GM12878 (cell line): Measurements from ENCODE around the gene ALOX12. TPM values are rescaled to one million over a fixed set of nuclear protein-coding genes. Genes with fewer than 3 reads are reported as not detected.

Experiments used
- ATAC-seq: fragments of 200-7000 bp; cut with Tn5 transposase; 3 replicates; pipeline ENCODE4 v1.9.1; 2020; ENCODE audit warnings: mild to moderate bottlenecking, moderate library complexity
- BruUV-seq: library from RNA; stranded (reverse); fragments of 400-500 nt; replicated peaks from 2 replicates; lab custom pipeline; 2021; lab: Mats Ljungman, UMichigan
- CTCF ChIA-PET: fragments of 300-600 bp; sonication (Branson Sonifier 250); formaldehyde crosslinking; extraction: SDS; loops from one replicate; lab custom pipeline; 2021; ENCODE audit warnings: inconsistent platforms; lab: Yijun Ruan, JAX
- POLR2A ChIA-PET: fragments of 350-600 bp; formaldehyde crosslinking; extraction: SDS; loops from one replicate; lab custom pipeline; 2021; ENCODE audit warnings: inconsistent platforms; lab: Charles Lee
- RAD21 ChIA-PET: fragments of 300-600 bp; sonication (Branson Sonifier 250); formaldehyde crosslinking; loops from one replicate; lab custom pipeline; 2023; ENCODE audit warnings: antibody characterized with exemption; ENCODE audit not compliant: unreplicated experiment; lab: Charles Lee
- SMC1A ChIA-PET: fragments of 300-600 bp; sonication (Branson Sonifier 250); formaldehyde crosslinking; loops from one replicate; lab custom pipeline; 2023; ENCODE audit not compliant: unreplicated experiment, uncharacterized antibody; lab: Charles Lee
- DNase-seq: peaks from one replicate; pipeline ENCODE4 v3.0.0-alpha.2; 2011; ENCODE audit warnings: low read depth, low spot score
- FAIRE-seq: peaks from 3 replicates; lab custom pipeline; 2011; peaks lifted over from hg19 to GRCh38; lab: Jason Lieb, UNC
- H2AFZ ChIP-seq: 2 replicates; pipeline ENCODE4 v1.6.0; 2011; ENCODE audit warnings: low read depth, low read length, control low read depth; ENCODE audit not compliant: control insufficient read depth
- H3K27ac ChIP-seq: 2 replicates; pipeline ENCODE4 v1.5.1; 2011; ENCODE audit warnings: control low read depth; ENCODE audit not compliant: control insufficient read depth, insufficient read depth
- H3K27me3 ChIP-seq, 2 experiments: replicated peaks in 1 of 2; 2 replicates each; pipeline versions ENCODE4 v1.6.0 to v1.6.1; 2011; ENCODE audit warnings: low read length in 1 of 2; ENCODE audit not compliant: control insufficient read depth in 2 of 2, insufficient read depth in 2 of 2
- H3K36me3 ChIP-seq, 2 experiments: 2 replicates each; pipeline ENCODE4 v1.5.1; 2011; ENCODE audit warnings: low read length in 1 of 2; ENCODE audit not compliant: control insufficient read depth in 2 of 2, insufficient read depth in 2 of 2
- H3K4me1 ChIP-seq: 2 replicates; pipeline ENCODE4 v1.6.1; 2011; ENCODE audit warnings: mild to moderate bottlenecking, low read length, moderate library complexity, mixed read lengths; ENCODE audit not compliant: control insufficient read depth, insufficient read depth
- H3K4me2 ChIP-seq: 2 replicates; pipeline ENCODE4 v1.6.0; 2011; ENCODE audit warnings: control low read depth; ENCODE audit not compliant: control insufficient read depth, insufficient read depth
- H3K4me3 ChIP-seq: fragments of 200-600 bp; sonication (generic); 2 replicates; pipeline ENCODE4 v1.5.1; 2016
- H3K79me2 ChIP-seq: 2 replicates; pipeline ENCODE4 v1.6.0; 2011; ENCODE audit warnings: low read length; ENCODE audit not compliant: control insufficient read depth, insufficient read depth
- H3K9ac ChIP-seq: 2 replicates; pipeline ENCODE4 v1.8.0; 2011; ENCODE audit warnings: low read length, control low read depth, mixed read lengths; ENCODE audit not compliant: control insufficient read depth, insufficient read depth
- H3K9me3 ChIP-seq: replicated peaks from 3 replicates; pipeline ENCODE4 v1.5.1; 2011; ENCODE audit warnings: mild to moderate bottlenecking, low read length; ENCODE audit not compliant: control insufficient read depth, insufficient read depth
- H4K20me1 ChIP-seq: 2 replicates; pipeline ENCODE4 v1.6.0; 2011; ENCODE audit not compliant: control insufficient read depth, insufficient read depth
- BCLAF1 ChIP-seq: fragments of 450-650 bp; IDR thresholded peaks from 2 replicates; pipeline ENCODE4 v1.6.1; 2017; ENCODE audit warnings: antibody characterized with exemption, mild to moderate bottlenecking, moderate library complexity
- IKZF2 ChIP-seq, 2 experiments: fragments of 450-650 bp; IDR thresholded peaks; 2 replicates each; pipeline ENCODE4 v1.6.1; 2017; ENCODE audit warnings: mild to moderate bottlenecking in 2 of 2, moderate library complexity in 2 of 2
- POLR2A ChIP-seq: IDR thresholded peaks from 2 replicates; pipeline ENCODE4 v1.6.1; 2011; ENCODE audit warnings: low read depth, mild to moderate bottlenecking, low read length
- POLR2AphosphoS5 ChIP-seq: IDR thresholded peaks from 2 replicates; pipeline ENCODE4 v1.6.1; 2011; ENCODE audit warnings: mild to moderate bottlenecking, low read length, inconsistent platforms
- STAT1 ChIP-seq: fragments of 450-650 bp; conservative IDR thresholded peaks from 2 replicates; pipeline ENCODE4 v1.6.1; 2014; ENCODE audit warnings: antibody characterized with exemption, mild to moderate bottlenecking
- TCF3 ChIP-seq: IDR thresholded peaks from 2 replicates; pipeline ENCODE4 v1.6.1; 2012; ENCODE audit warnings: low read depth, mild to moderate bottlenecking, low read length, borderline replicate concordance; ENCODE audit not compliant: insufficient read depth
- WGBS: methylation state at CpG from one replicate; pipeline ENCODE4 v1.1.6; 2016; ENCODE audit warnings: low lambda C conversion rate; ENCODE audit not compliant: insufficient replicate concordance, insufficient coverage; ENCODE audit errors: missing lambda C conversion rate; 5-methylcytosine and 5-hydroxymethylcytosine counted together
- in situ Hi-C: fragments of 300-500 bp; cut with MboI; formaldehyde crosslinking; loops from 9 replicates; pipeline ENCODE4 v1.14.3; 2018; ENCODE audit warnings: mixed read lengths
- intact Hi-C: fragments of 100-400 bp; cut with micrococcal nuclease; formaldehyde crosslinking; loops from one replicate; pipeline ENCODE4 v1.14.2; 2022; ENCODE audit not compliant: unreplicated experiment
- polyA plus RNA-seq, 11 experiments: library from polyadenylated mRNA; depleted of rRNA in 4 of 11; unstranded in 6 of 11; stranded (reverse) in 5 of 11; fragments of >200 nt; fragmentation: Nextera tagmentation in 4 of 11; fragmentation: Illumina TruSeq in 1 of 11; extraction: Ambion mirVana in 4 of 11; extraction: Trizol in 1 of 11; gene quantifications; 1 replicate in 1 of 11; 2 replicates in 10 of 11; pipeline versions ENCODE4 v1.2.1 to v1.2.3, GENCODE V29; 2011 to 2016; ENCODE audit warnings: inconsistent platforms in 2 of 11, missing spikeins in 2 of 11, low read depth in 1 of 11
- total RNA-seq, 4 experiments: library from RNA; depleted of rRNA in 3 of 4; stranded (reverse); fragments of >200 nt in 3 of 4; fragmentation: Illumina TruSeq in 1 of 4; extraction: Trizol in 1 of 4; gene quantifications; 2 replicates each; pipeline versions ENCODE4 v1.2.1 to v1.2.3, GENCODE V29; 2013 to 2021

ALOX12 gene
- total and polyA plus RNA-seq, 10 of the 15 experiments (the other 5 are each of a cell fraction or from before 2014, with no cell fraction given): 0.23 to 0.82 (median 0.58) TPM; not detected in 6

- no peak for TF ChIP-seq IKZF2 (IDR thresholded peaks at IDR 0.05)
- no peak for TF ChIP-seq TCF3
- TF ChIP-seq STAT1: no peak
- no peak for TF ChIP-seq POLR2AphosphoS5
Observed at GRCh38 chr17:6994666-6995256, 1.1 kb upstream of the ALOX12 start (continued).

GRCh38 chr17:6996256-6997011, 585 bp downstream of the ALOX12 start:
- H3K4me2 ChIP-seq: no peak overlapping the region
- SMC1A ChIA-PET: no interaction called here
- peaks cover under 1 to 11% of the 10 kb centered on the region in 2 experiments; a peak in 3 of 4 replicates for H3K36me3 ChIP-seq
- in situ Hi-C loops (no loop called here), intact Hi-C loops (no loop called here)
- H2AFZ ChIP-seq: no peak overlapping the region
- no peak for FAIRE-seq
- no peaks in the 10 kb centered on the region for H3K9me3 ChIP-seq
- 96% methylated on average over 46 of the region's 58 CpGs for WGBS
- no peak overlapping the region for H3K4me3 ChIP-seq
- H3K27ac ChIP-seq: no peak overlapping the region
- H3K9ac ChIP-seq: no peak overlapping the region
- BruUV-seq: no TSS peak
- no peaks in the 10 kb centered on the region for H3K27me3 ChIP-seq
- CTCF ChIA-PET: interaction anchor here (0.5 to 0.8 kb wide), 5 partner anchors 8 to 195 kb away, joined by 3 to 4 read pairs (median 3); no protein-coding TSS in a partner anchor
- POLR2A ChIA-PET: no interaction called here
- ATAC-seq: no peak
- no peaks in the 10 kb centered on the region for H3K79me2 ChIP-seq
- RAD21 ChIA-PET: no interaction called here
- no peaks in the 10 kb centered on the region for H3K4me1 ChIP-seq
- TF ChIP-seq BCLAF1 (no peak), POLR2A (0 out of 2 replicates have a peak, but pooled peaks have one; percentile 14)
- DNase-seq: no peak
- no peaks in the 10 kb centered on the region for H4K20me1 ChIP-seq
